Fibroblast of mammary gland (primary cell): ENCODE results near the gene LRFN2.

Experiments
- DNase-seq: peaks from one replicate; pipeline ENCODE4 v3.0.0-alpha.2; 2010; ENCODE audit warnings: low read depth
- H3K4me3 ChIP-seq: 2 replicates; pipeline ENCODE4 v1.5.1; 2011; ENCODE audit warnings: low read depth, mild to moderate bottlenecking, low read length, moderate library complexity; ENCODE audit not compliant: control insufficient read depth
- TF ChIP-seq, protein P1 (sequence below): conservative IDR thresholded peaks from 2 replicates; pipeline ENCODE4 v1.5.1; 2011; ENCODE audit warnings: low read depth, low read length, inconsistent platforms; ENCODE audit not compliant: control insufficient read depth, insufficient read depth

The LRFN2 gene

GRCh38 chr6:40378725-40379074 is 208.5 kb downstream of the LRFN2 start:
- TF ChIP-seq, protein P1, sequence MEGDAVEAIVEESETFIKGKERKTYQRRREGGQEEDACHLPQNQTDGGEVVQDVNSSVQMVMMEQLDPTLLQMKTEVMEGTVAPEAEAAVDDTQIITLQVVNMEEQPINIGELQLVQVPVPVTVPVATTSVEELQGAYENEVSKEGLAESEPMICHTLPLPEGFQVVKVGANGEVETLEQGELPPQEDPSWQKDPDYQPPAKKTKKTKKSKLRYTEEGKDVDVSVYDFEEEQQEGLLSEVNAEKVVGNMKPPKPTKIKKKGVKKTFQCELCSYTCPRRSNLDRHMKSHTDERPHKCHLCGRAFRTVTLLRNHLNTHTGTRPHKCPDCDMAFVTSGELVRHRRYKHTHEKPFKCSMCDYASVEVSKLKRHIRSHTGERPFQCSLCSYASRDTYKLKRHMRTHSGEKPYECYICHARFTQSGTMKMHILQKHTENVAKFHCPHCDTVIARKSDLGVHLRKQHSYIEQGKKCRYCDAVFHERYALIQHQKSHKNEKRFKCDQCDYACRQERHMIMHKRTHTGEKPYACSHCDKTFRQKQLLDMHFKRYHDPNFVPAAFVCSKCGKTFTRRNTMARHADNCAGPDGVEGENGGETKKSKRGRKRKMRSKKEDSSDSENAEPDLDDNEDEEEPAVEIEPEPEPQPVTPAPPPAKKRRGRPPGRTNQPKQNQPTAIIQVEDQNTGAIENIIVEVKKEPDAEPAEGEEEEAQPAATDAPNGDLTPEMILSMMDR: no peak
- no peak overlapping the region for H3K4me3 ChIP-seq
- no peak for DNase-seq

DNA sequence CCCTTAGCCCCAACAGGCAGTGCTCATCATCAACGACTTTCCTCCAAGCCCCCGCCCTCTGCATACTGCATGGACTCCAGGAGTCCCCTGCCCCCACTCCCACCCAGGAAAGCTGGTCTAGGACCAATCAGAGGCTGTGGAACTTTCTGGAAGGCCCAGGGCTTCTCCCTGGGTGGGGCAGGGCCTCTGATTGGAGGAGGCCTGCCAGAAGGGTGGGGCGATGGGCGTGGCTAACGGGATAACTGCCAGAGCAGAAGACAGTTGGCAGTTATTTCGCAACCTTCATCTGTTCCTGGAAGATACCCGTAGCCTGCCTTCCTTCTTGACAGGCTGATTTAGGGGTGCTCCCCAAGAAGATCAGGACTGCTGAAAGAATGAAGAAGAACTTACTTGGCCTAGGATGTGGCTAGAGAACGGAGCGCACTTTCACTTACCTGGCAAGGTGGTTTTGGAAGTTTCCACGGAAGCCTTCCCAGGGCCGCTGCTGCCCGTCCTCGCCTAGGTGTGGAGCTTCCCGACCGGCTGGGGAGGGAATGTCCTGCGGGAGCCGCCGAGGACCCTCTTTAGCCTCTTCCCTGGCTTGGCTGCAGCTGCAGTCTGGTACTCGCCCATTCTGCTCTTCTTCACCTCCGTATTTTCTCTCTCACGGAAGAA is 209.0 kb downstream of the LRFN2 start:
- DNase-seq: no peak
- no peak overlapping the region for H3K4me3 ChIP-seq
- TF ChIP-seq, protein P1: no peak

- no peak overlapping the region for H3K4me3 ChIP-seq
- TF ChIP-seq, protein P1: no peak
Measured at GRCh38 chr6:40377173-40377806, 209.9 kb downstream of the LRFN2 start.

GRCh38 chr6:40376113-40376650 is 211.0 kb downstream of the LRFN2 start:
- no peak for DNase-seq

More at GRCh38 chr6:40377173-40377806, 209.9 kb downstream of the LRFN2 start:
- DNase-seq: no peak

DNA sequence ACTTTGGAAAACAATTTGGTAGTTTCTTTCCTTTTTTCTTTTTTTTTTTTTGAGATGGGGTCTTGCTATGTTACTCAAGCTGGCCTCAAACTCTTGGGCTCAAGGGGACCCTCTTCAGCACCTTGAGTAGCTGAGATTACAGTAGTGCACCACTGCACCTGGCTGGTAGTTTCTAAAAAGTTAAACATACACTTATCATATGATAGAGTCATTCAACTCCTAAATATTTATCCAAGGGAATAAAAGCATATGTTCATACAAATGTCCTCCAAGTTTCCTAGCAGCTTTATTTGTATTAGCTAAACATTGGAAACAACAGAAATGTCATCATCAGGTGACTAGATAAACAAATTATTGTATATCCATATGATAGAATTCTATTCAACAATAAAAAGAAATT is 213.9 kb downstream of the LRFN2 start:
- DNase-seq: no peak
- TF ChIP-seq, protein P1: no peak

More at GRCh38 chr6:40376113-40376650, 211.0 kb downstream of the LRFN2 start:
- TF ChIP-seq, protein P1: no peak
- no peak overlapping the region for H3K4me3 ChIP-seq

DNA sequence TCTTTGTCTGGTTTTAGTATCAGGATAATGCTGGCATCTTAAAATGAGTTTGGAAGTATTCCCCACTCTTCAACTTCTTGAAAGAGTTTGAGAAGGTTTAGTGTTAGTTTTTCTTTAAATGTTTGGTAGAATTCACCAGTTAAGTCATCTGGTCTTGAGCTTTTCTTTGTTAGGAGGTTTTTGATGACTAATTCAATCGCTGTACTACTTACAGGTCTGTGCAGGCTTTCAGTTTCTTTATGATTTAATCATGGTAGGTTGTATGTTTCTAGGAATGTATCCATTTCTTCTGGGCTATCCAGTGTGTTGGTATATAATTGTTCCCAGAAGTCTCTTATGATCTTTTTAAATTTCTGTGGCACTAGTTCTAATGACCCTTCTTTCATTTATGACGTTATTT is 215.5 kb downstream of the LRFN2 start:
- DNase-seq: no peak
- TF ChIP-seq, protein P1: no peak
- H3K4me3 ChIP-seq: no peak overlapping the region

More for the DNA sequence above, 213.9 kb downstream of the LRFN2 start:
- no peak overlapping the region for H3K4me3 ChIP-seq

DNA sequence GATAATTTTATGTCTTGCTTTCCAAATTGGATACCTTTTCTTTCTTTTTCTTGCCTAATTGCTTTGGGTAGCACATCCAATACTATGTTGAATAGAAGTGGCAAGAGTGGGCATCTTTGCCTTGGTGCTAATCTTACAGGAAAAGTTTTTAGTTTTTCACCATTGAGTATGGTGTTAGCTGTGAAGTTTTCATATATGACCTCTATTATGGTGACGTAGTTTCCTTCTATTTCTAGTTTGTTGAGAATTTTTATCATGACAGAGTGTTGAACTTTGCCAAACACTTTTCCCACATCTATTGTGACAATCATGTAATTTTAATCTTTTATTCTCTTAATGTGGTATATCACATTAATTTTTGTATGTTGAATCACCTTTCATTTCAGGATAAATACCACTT is 216.1 kb downstream of the LRFN2 start:
- H3K4me3 ChIP-seq: no peak overlapping the region
- DNase-seq: no peak
- TF ChIP-seq, protein P1: no peak
